Ascending aorta (tissue), 2 donors: ENCODE data around the gene PRR35. TPM values are rescaled to one million over a fixed set of nuclear protein-coding genes. Genes with fewer than 3 reads are reported as not detected.

Experiments
- DNase-seq, 2 donors: peaks; one replicate each; pipeline ENCODE4 v3.0.0-alpha.2; 2019; ENCODE audit warnings: low spot score in 2 of 2
- H3K27ac ChIP-seq, 2 donors: fragments of 200-600 bp; sonication (generic); one replicate each; pipeline ENCODE4 v1.5.1; 2016 to 2017; ENCODE audit warnings: mild to moderate bottlenecking in 1 of 2
- H3K27me3 ChIP-seq: fragments of 200-600 bp; sonication (generic); one replicate; pipeline ENCODE4 v1.5.1; 2017
- H3K36me3 ChIP-seq, 2 donors: fragments of 200-600 bp; sonication (generic); one replicate each; pipeline ENCODE4 v1.5.1; 2016
- H3K4me1 ChIP-seq, 2 donors: fragments of 200-600 bp; sonication (generic); one replicate each; pipeline ENCODE4 v1.5.1; 2016 to 2017; ENCODE audit warnings: mild to moderate bottlenecking in 1 of 2
- H3K4me3 ChIP-seq, 2 donors: fragments of 200-600 bp; sonication (generic); one replicate each; pipeline ENCODE4 v1.5.1; 2016 to 2017; ENCODE audit warnings: mild to moderate bottlenecking in 1 of 2
- H3K9me3 ChIP-seq, 2 donors: fragments of 200-600 bp; sonication (generic); one replicate each; pipeline ENCODE4 v1.5.1; 2016
- CTCF ChIP-seq, 3 experiments: fragments of 200-600 bp in 2 of 3; fragments of 450-650 bp in 1 of 3; sonication (generic) in 2 of 3; IDR thresholded peaks; one replicate each; pipeline ENCODE4 v1.5.1; 2016 to 2019; ENCODE audit warnings: antibody characterized with exemption in 3 of 3, mild to moderate bottlenecking in 1 of 3, moderate library complexity in 1 of 3
- intact Hi-C: fragments of 100-400 bp; cut with DNase I; formaldehyde crosslinking; loops from one replicate; pipeline ENCODE4 v1.15.1; 2023
- total RNA-seq: library from RNA; depleted of rRNA; stranded (reverse); fragments of >200 nt; gene quantifications from one replicate; pipeline ENCODE4 v1.1.0, GENCODE V29; 2016

The PRR35 gene
- total RNA-seq, 1 donor from 2014 or later: not detected

GRCh38 chr16:577796-578195 lies 17.6 kb downstream of the PRR35 start:
- intact Hi-C loops: no loop called here
- H3K27me3 ChIP-seq: no peaks in the 10 kb centered on the region
- H3K36me3 ChIP-seq: peaks cover 28 to 31% of the 10 kb centered on the region in 2 donors
- no peaks in the 10 kb centered on the region for H3K9me3 ChIP-seq
- DNase-seq: no peak
- H3K4me1 ChIP-seq: no peaks in the 10 kb centered on the region
- H3K27ac ChIP-seq: no peak overlapping the region
- no peak for TF ChIP-seq CTCF (IDR thresholded peaks at IDR 0.05)
- H3K4me3 ChIP-seq: no peak overlapping the region

- Histone ChIP-seq H3K27ac (no peak overlapping the region), H3K36me3 (peaks cover 28 to 34% of the 10 kb centered on the region in 2 donors), H3K4me1 (no peaks in the 10 kb centered on the region), H3K27me3 (no peaks in the 10 kb centered on the region), H3K9me3 (no peaks in the 10 kb centered on the region), H3K4me3 (no peak overlapping the region)
- no peak for TF ChIP-seq CTCF (IDR thresholded peaks at IDR 0.05)
- DNase-seq: no peak
- intact Hi-C loops: no loop called here
Observed at GRCh38 chr16:578232-578869, 18.2 kb downstream of the PRR35 start.

- DNase-seq: no peak
- intact Hi-C loops: no loop called here
- H3K27ac ChIP-seq: no peak overlapping the region
Observed at GRCh38 chr16:578870-579405, 18.7 kb downstream of the PRR35 start.

GRCh38 chr16:580141-580945 lies 20.1 kb downstream of the PRR35 start:
- no peak for DNase-seq
- Histone ChIP-seq H3K4me3 (no peak overlapping the region), H3K9me3 (no peaks in the 10 kb centered on the region), H3K4me1 (no peaks in the 10 kb centered on the region), H3K36me3 (peaks cover 14 to 17% of the 10 kb centered on the region in 2 donors), H3K27ac (no peak overlapping the region), H3K27me3 (no peaks in the 10 kb centered on the region)
- TF ChIP-seq CTCF (IDR thresholded peaks at IDR 0.05): no peak
- intact Hi-C loops: no loop called here

More at GRCh38 chr16:578870-579405, 18.7 kb downstream of the PRR35 start:
- H3K36me3 ChIP-seq: peaks cover 28 to 31% of the 10 kb centered on the region in 2 donors
- no peak overlapping the region for H3K4me3 ChIP-seq
- no peaks in the 10 kb centered on the region for H3K27me3 ChIP-seq
- H3K9me3 ChIP-seq: no peaks in the 10 kb centered on the region
- peak; percentile 25 to 55 (median 50) for TF ChIP-seq CTCF (IDR thresholded peaks at IDR 0.05)
- no peaks in the 10 kb centered on the region for H3K4me1 ChIP-seq

- H3K36me3 ChIP-seq: peaks cover 7 to 11% of the 10 kb centered on the region in 2 donors
- no peaks in the 10 kb centered on the region for H3K9me3 ChIP-seq
- H3K4me3 ChIP-seq: no peak overlapping the region
- TF ChIP-seq CTCF (IDR thresholded peaks at IDR 0.05): no peak
- H3K27ac ChIP-seq: no peak overlapping the region
- no peaks in the 10 kb centered on the region for H3K4me1 ChIP-seq
- no peak for DNase-seq
- no peaks in the 10 kb centered on the region for H3K27me3 ChIP-seq
- intact Hi-C loops: no loop called here
Observed at GRCh38 chr16:580946-581498, 20.8 kb downstream of the PRR35 start.
